T-helper 2 cell treated with Interferon-gamma antibody and Interleukin-4, amounts not matched to agents 100 ng/mL and 5 ng/mL, for 36 hours (primary cell): Measurements from ENCODE around the gene TNIP1. TPM values are rescaled to one million over a fixed set of nuclear protein-coding genes. Genes with fewer than 3 reads are reported as not detected.

Source experiments
- intact Hi-C: fragments of 100-400 bp; cut with micrococcal nuclease; formaldehyde crosslinking; loops from one replicate; pipeline ENCODE4 v1.15.1; 2023
- total RNA-seq: library from RNA; stranded (reverse); gene quantifications from 2 replicates; pipeline ENCODE4 v1.2.3, GENCODE V29; 2022

The TNIP1 gene, protein sequence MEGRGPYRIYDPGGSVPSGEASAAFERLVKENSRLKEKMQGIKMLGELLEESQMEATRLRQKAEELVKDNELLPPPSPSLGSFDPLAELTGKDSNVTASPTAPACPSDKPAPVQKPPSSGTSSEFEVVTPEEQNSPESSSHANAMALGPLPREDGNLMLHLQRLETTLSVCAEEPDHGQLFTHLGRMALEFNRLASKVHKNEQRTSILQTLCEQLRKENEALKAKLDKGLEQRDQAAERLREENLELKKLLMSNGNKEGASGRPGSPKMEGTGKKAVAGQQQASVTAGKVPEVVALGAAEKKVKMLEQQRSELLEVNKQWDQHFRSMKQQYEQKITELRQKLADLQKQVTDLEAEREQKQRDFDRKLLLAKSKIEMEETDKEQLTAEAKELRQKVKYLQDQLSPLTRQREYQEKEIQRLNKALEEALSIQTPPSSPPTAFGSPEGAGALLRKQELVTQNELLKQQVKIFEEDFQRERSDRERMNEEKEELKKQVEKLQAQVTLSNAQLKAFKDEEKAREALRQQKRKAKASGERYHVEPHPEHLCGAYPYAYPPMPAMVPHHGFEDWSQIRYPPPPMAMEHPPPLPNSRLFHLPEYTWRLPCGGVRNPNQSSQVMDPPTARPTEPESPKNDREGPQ
- total RNA-seq = 150 TPM in 2 replicates

GRCh38 chr5:151080613-151081430 is at the start of gene TNIP1:
TNIP1 (minus strand) TSS chr5:151081034; CDS start chr5:151065095, 15,939 bp downstream.
- intact Hi-C loops = loop anchor here (1.0 to 10.0 kb wide), 11 partner anchors 12 to 726 kb away; partner anchors contain the start of genes G3BP1, GM2A and TCOF1

DNA sequence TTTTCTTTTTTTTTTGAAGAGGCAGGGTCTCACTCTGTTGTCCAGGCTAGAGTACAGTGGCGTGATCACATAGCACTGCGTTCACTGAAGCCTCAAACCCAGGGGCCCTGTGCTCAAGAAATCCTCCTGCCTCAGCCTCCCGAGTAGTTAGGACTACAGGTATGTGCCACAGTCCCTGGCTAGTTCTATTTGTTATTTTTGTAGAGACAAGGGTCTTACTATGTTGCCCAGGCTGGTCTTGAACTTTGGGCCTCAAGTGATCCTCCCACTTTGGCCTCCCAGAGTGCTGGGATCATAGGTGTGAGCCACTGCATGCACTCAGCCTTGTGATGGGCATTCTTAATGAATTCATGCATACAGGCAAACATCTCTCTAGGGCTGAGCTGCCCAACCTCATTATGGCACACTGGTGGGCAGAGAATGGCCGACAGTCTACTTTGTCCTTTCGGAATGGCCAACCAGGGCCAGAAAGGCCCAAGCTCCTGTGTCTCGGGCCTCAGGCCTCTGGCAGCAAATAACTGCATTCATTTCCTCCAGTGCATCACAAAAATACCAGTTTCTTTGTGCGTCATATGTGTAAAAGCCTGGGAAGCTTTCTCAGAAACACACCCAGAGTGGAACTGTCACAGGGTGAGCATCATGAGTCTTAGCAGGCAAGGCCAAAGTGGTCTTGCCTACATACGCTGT is 49.5 kb upstream of the TNIP1 start:
- intact Hi-C loops = no loop called here

- intact Hi-C loops = loop anchor here (5.0 kb wide), 1 partner anchor 188 kb away; no protein-coding TSS in a partner anchor
Measured at GRCh38 chr5:151128817-151129216, 48.0 kb upstream of the TNIP1 start.

- intact Hi-C loops = loop anchor here (2.0 to 5.0 kb wide), 2 partner anchors 29 to 189 kb away; partner anchors contain the start of gene ANXA6
Measured at GRCh38 chr5:151127926-151128325, 47.1 kb upstream of the TNIP1 start.

DNA sequence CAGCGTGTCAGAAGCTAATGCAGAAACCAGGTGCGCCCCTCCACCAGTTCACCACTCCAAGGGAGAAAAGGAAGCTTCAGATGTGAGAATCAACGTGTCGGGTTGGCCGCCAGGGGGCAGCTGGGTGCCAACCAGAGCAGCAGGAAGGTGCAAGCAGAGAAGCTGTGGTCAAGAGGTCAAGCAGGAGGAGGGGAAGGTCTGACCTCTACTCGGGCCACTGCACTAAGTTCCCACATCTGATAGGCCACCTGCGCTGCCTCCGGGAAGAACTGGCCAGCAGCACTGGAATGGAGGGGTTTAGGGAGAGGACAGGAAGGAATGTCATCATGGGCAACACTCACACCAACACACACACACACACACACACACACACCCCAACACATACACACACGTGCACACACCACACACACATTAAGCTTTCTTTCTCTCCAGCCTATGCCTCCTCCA is 45.4 kb upstream of the TNIP1 start:
- intact Hi-C loops = loop anchor here (1.0 to 5.0 kb wide), 4 partner anchors 31 to 191 kb away; partner anchors contain the start of gene ANXA6

DNA sequence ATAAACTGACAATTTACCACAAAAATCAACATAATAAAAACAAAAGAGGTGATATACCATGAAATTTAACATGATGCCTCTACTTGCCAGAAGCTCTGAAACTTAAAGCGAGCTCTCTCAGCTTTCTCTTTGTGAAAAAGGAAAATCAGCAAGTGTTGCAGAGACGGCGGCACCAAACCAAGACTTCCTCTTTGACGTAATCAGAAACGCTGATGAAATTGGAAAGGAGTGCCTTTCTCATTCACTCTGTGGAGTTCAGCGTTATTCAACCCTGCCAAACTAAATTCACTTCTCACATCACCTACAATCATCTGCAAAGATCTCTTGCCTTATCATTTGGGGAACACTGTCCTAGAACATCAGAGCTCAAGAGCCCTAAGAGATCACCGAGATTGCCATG is 44.6 kb upstream of the TNIP1 start:
- intact Hi-C loops = loop anchor here (5.0 kb wide), 1 partner anchor 192 kb away; no protein-coding TSS in a partner anchor

- intact Hi-C loops = no loop called here
Measured at GRCh38 chr5:151123897-151124751, 43.3 kb upstream of the TNIP1 start.

DNA sequence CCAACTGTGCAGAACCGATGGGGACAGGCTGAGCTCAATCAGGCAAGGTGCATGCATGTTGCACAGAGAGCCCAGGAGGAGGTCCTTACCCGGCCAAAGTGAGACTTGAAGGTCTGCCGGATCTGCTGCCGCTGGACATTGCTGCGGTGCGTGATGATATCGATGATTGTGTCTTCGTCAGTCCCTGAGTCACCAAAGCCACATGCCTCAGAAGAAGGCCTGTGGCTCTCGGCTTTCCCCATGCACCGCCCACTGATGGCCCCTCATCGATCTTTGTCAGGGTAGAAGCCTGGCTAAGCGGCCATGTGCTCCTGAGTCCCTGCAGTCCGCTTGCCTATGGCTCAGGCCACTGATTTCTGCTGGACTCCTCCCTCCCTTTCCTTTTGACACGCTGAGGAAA is 42.0 kb upstream of the TNIP1 start:
- intact Hi-C loops = no loop called here

- intact Hi-C loops = no loop called here
Measured at GRCh38 chr5:151121665-151122064, 40.8 kb upstream of the TNIP1 start.

DNA sequence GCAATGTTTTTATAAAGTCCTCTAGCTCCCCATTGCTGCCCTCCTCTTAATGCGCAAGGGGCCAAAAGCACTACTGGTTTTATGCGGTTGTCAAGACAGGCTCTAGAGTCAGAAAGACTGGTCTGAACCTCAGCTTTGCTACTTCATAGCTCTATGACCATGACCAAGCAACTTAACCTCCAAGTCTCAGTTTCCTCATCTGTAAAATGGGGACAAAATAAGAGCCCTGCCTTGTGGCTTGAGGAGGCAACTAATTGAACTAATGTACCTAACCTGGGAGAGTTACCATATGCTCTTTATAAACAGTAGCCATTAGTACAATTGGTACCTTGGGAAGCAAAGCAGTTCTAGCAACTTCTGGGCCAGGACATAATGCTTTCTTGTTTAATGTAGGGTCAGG is 40.3 kb upstream of the TNIP1 start:
- intact Hi-C loops = no loop called here

GRCh38 chr5:151118913-151119575 is 38.2 kb upstream of the TNIP1 start:
- intact Hi-C loops = no loop called here

DNA sequence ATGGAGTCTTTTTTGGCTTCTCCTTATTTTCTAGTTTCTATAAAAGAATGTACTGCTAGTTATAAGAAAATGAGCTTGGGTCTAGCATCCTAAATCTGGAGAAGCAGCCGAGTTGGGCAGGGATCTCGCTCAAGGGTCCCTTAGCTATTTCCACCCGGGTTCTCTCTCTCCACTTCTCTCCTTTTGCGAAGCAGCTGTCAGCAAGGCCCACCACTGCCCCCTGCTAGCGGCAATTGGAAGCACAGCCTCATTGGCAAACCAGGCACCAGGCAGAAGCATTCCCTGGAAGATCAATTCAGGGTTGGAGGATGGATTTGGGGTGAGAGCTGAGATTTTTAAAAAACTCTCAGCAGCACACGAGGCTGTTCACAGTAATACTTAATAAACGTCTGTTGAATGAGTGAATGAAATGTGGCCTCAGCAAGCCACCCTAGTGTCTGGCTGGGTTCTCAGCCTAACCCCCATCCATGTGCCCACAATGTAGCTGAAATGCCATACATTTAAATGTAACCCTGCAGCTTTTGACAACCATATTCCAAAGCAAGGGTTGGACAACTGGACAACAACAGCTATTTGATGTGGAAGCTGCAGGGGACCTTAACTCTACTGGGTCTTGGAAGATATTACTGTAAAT is 34.6 kb upstream of the TNIP1 start:
- intact Hi-C loops = loop anchor here (1.0 to 2.0 kb wide), 3 partner anchors 35 to 64 kb away; partner anchors contain the start of gene TNIP1

- intact Hi-C loops = loop anchor here (2.0 kb wide), 1 partner anchor 33 kb away; the partner anchor contains the start of gene TNIP1
Measured at GRCh38 chr5:151113651-151114050, 32.8 kb upstream of the TNIP1 start.

DNA sequence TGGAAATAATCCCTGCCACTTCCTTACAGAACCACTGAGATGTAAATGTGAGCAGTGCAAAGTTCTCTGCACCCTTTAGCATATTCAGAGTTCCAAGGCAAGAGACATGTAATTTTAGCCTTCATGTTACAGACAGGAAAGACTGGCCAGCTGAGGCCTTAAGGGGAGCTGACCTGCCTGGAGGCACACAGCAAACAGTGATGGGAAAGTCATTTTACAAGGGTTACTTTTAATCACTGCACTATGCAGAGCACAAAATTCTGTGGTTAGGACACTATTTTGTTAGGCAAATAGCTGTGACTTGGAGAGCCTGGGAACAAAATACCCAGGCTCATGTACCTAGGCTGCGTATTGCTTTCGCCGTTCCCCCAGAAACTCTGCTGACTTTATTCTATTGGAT is 30.2 kb upstream of the TNIP1 start:
- intact Hi-C loops = no loop called here

GRCh38 chr5:151110122-151110681 is 29.4 kb upstream of the TNIP1 start:
- intact Hi-C loops = no loop called here

GRCh38 chr5:151108566-151108965 is 27.7 kb upstream of the TNIP1 start:
- intact Hi-C loops = no loop called here

DNA sequence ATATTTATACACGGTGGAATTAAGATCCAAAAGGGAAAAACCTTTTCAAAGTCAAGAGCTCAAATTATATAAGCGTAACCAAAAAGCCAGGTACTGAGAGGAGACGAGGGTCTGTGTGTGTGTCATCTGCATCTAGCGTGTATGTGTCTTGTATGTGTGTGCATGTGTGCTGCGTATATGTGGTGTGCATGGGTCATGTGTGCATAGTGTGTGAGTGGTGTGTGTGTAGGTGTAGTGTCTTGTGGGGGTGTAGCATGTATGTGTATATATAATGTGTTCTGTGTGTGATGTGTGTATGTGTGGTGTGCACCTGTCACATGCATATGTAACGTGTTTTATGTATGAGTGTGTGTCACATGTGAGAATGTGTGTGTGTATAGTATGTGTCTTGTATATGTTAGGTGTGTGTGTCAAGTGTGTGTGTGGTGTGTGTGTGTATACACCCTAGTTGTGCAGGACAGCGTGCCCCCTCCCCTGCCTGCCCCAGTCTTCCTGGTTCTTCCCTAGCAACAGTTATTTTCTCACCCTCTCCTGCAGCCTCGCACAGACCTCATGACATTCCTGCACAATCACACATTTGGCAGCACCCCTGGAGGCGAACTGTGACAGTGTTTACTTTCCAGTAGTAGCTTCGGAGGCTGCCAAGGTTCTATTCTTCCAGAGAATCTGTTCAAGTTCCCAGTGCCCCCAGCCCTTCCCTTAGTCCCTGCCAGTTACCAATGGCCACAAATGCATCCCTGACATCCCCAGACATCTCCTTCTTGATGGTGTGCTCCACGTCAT is 27.1 kb upstream of the TNIP1 start:
- intact Hi-C loops = no loop called here

DNA sequence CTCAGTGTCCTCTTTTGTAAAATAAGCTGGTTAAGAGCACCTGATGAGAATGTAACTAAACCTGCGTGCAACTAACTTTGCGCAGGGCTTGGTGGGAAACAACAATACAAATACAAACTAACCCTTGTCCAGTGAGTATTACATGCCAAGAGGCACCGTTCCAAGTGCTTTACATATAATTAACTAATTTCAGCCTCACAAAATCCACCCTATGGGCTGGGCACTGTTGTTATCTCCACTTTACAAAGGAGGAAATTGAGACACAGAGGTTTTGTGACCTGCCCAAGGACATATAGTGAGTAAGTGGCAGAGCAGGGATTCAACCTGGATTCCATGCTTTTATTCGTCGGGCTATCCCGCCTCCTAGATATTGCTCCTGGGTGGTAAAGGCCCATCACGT is 26.2 kb upstream of the TNIP1 start:
- intact Hi-C loops = no loop called here
